Activated T-cell treated with anti-CD3 and anti-CD28 coated beads, Interleukin-2, amount 50 U/mL, for 4 hours (primary cell): ENCODE measurements around the gene PEAR1. TPM values are rescaled to one million over a fixed set of nuclear protein-coding genes. Genes with fewer than 3 reads are reported as not detected.

Experiments
- ATAC-seq, 2 donors: fragments of 200-7000 bp; cut with Tn5 transposase; one replicate each; pipeline ENCODE4 v1.10.0; 2021
- DNase-seq: peaks from one replicate; pipeline ENCODE4 v3.0.0-alpha.2; 2020
- H3K27me3 Mint-ChIP-seq: one replicate; pipeline ENCODE4 v1.8.0; 2021; ENCODE audit warnings: low read depth, mixed read lengths
- H3K36me3 Mint-ChIP-seq: one replicate; pipeline ENCODE4 v1.8.0; 2022; ENCODE audit warnings: mixed read lengths; ENCODE audit not compliant: insufficient read depth
- H3K4me1 Mint-ChIP-seq: one replicate; pipeline ENCODE4 v1.8.0; 2021; ENCODE audit warnings: low read depth, mixed read lengths
- H3K4me3 Mint-ChIP-seq: one replicate; pipeline ENCODE4 v1.8.0; 2021; ENCODE audit warnings: mild to moderate bottlenecking, moderate library complexity, mixed read lengths
- H3K9me3 Mint-ChIP-seq: one replicate; pipeline ENCODE4 v1.8.0; 2021; ENCODE audit warnings: mixed read lengths
- total RNA-seq, 3 donors: library from RNA; stranded (reverse); gene quantifications; one replicate each; pipeline ENCODE4 v1.2.1, GENCODE V29; 2021

The PEAR1 gene
- total RNA-seq, 3 donors from 2014 or later: 0.05 TPM; not detected in 2

GRCh38 chr1:156947818-156948525 lies 54.5 kb downstream of the PEAR1 start:
- no peaks in the 10 kb centered on the region for H3K27me3 Mint-ChIP-seq
- H3K4me1 Mint-ChIP-seq: no peaks in the 10 kb centered on the region
- no peaks in the 10 kb centered on the region for H3K9me3 Mint-ChIP-seq
- DNase-seq (no peak), ATAC-seq (no peak)
- H3K36me3 Mint-ChIP-seq: peaks cover 36% of the 10 kb centered on the region
- H3K4me3 Mint-ChIP-seq: no peak overlapping the region

- no peaks in the 10 kb centered on the region for H3K9me3 Mint-ChIP-seq
- peaks cover 31% of the 10 kb centered on the region for H3K36me3 Mint-ChIP-seq
- H3K4me1 Mint-ChIP-seq: no peaks in the 10 kb centered on the region
These were observed 55.2 kb downstream of the PEAR1 start for GRCh38 chr1:156948708-156949107.

DNA sequence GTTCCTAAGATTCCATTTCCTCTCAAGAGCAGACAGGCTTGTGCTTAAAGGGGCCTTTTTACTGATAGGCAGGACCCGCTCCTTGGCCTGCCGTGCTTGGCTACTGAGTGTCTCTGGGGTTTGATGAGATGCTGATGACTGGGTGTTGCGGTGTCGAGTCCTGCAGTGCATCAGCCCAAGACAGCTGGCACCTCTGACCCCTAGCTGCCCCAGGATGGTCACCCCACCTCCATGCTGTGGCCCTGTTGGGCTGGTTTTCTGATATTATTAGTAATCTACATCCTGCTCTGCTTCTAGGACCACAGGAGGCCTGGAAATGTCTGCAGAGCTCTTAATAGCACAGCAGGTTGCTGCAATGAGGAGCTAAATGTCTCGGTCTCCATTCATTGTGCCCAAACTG lies 55.6 kb downstream of the PEAR1 start:
- Mint-ChIP-seq H3K4me1 (no peaks in the 10 kb centered on the region), H3K4me3 (no peak overlapping the region), H3K36me3 (peaks cover 29% of the 10 kb centered on the region), H3K9me3 (no peaks in the 10 kb centered on the region), H3K27me3 (no peaks in the 10 kb centered on the region)
- DNase-seq (no peak), ATAC-seq (no peak)

More at GRCh38 chr1:156948708-156949107, 55.2 kb downstream of the PEAR1 start:
- ATAC-seq (no peak), DNase-seq (no peak)
- no peak overlapping the region for H3K4me3 Mint-ChIP-seq
- no peaks in the 10 kb centered on the region for H3K27me3 Mint-ChIP-seq

GRCh38 chr1:156951371-156951770 lies 57.9 kb downstream of the PEAR1 start:
- peaks cover 25% of the 10 kb centered on the region for H3K36me3 Mint-ChIP-seq
- ATAC-seq (no peak), DNase-seq (no peak)
- no peak overlapping the region for H3K4me3 Mint-ChIP-seq
- no peaks in the 10 kb centered on the region for H3K4me1 Mint-ChIP-seq
- no peaks in the 10 kb centered on the region for H3K27me3 Mint-ChIP-seq
- no peaks in the 10 kb centered on the region for H3K9me3 Mint-ChIP-seq

DNA sequence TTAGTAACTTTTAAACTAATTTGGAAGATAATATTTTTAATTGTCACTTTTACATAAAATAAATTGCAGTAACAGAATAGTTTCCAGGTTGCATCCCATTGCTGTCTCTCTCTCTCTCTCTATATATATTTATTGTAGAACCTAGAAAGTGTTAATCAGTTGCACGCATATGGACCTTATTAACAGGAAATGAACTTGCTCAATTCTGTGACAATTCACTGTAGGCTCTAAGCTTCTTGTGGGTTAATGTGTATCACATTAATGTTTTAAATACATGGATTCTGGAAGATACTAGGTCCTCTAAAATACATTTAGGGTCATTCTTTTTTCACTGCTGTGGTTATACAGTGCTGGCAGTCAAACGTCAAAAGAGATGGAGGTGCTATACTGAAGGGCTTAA lies 60.1 kb downstream of the PEAR1 start:
- H3K9me3 Mint-ChIP-seq: no peaks in the 10 kb centered on the region
- peaks cover 22% of the 10 kb centered on the region for H3K36me3 Mint-ChIP-seq

DNA sequence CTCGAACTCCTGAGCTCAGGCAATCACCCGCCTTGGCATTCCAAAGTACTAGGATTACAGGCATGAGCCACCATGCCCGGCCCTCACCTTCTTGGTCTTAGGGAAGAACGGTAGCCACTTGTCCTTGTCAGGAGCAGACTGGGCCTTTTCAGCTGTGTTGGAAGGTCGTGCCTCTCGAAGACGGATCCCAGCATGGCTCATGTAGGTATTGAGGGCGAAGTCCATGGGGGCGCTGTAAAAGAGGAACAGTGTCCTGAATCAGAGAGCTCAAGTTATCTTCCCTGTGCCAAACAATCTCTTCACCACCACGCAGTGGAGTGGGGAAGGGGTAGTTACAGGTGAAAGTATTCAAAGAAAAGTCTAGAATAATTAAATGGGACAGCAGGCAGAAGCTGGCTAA lies 62.8 kb downstream of the PEAR1 start:
- ATAC-seq: no peak
- peaks cover 7% of the 10 kb centered on the region for H3K4me1 Mint-ChIP-seq
- H3K9me3 Mint-ChIP-seq: no peaks in the 10 kb centered on the region
- H3K27me3 Mint-ChIP-seq: no peaks in the 10 kb centered on the region
- H3K36me3 Mint-ChIP-seq: peaks cover 24% of the 10 kb centered on the region
- DNase-seq: no peak
- no peak overlapping the region for H3K4me3 Mint-ChIP-seq

More for the DNA sequence above, 60.1 kb downstream of the PEAR1 start:
- DNase-seq (no peak), ATAC-seq (no peak)
- no peaks in the 10 kb centered on the region for H3K27me3 Mint-ChIP-seq
- no peak overlapping the region for H3K4me3 Mint-ChIP-seq
- H3K4me1 Mint-ChIP-seq: no peaks in the 10 kb centered on the region

DNA sequence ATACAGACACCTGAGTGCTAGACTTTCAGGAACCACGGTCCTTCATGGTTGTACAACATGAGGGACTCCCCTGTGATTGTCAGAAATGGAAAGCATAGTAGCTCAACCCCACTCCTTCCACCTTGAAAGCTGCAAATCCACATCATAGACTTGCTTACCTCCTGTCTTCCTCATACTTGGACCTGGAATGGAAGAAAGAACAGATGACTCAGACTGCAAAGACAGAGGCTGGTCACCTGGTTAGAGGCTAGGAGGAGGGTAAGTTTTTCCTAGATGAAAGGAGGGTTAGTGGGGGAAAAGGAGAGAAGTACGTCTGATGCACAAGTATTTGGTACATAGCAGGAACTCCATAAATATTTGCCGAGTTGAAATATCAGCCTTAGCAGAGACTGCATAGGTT lies 64.1 kb downstream of the PEAR1 start:
- no peaks in the 10 kb centered on the region for H3K27me3 Mint-ChIP-seq
- ATAC-seq (no peak), DNase-seq (no peak)
- H3K9me3 Mint-ChIP-seq: no peaks in the 10 kb centered on the region
- H3K4me1 Mint-ChIP-seq: peaks cover 17% of the 10 kb centered on the region
- peaks cover 21% of the 10 kb centered on the region for H3K36me3 Mint-ChIP-seq
- H3K4me3 Mint-ChIP-seq: no peak overlapping the region

- Mint-ChIP-seq H3K9me3 (no peaks in the 10 kb centered on the region), H3K4me3 (no peak overlapping the region), H3K36me3 (peaks cover 21% of the 10 kb centered on the region), H3K27me3 (no peaks in the 10 kb centered on the region), H3K4me1 (peaks cover 22% of the 10 kb centered on the region)
- DNase-seq: no peak
- no peak for ATAC-seq
These were observed 64.8 kb downstream of the PEAR1 start for GRCh38 chr1:156958247-156958714.

GRCh38 chr1:156959414-156959813 lies 65.9 kb downstream of the PEAR1 start:
- no peak overlapping the region for H3K4me3 Mint-ChIP-seq
- H3K27me3 Mint-ChIP-seq: no peaks in the 10 kb centered on the region
- H3K9me3 Mint-ChIP-seq: no peaks in the 10 kb centered on the region
- DNase-seq (no peak), ATAC-seq (no peak)
- peaks cover 33% of the 10 kb centered on the region for H3K4me1 Mint-ChIP-seq
- peaks cover 19% of the 10 kb centered on the region for H3K36me3 Mint-ChIP-seq

DNA sequence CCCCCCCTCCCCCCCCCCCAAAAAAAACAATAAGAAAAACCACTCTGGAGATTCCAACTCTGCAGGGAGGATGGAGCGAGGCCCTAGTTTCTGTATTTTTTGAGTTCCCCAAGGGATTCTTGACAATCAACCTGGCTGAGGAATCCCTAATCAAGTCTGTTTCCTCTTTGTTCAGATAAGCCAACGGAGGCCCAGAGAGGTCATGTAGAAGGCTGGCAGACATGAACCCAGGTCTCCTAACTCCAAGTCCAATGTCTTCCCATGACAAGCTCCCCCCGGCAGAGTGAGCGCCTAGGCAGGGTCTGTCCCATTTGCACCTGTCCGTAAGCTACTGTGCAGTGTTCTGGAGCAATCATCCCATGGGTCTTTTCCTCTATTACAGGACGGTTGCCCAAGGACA lies 66.4 kb downstream of the PEAR1 start:
- Mint-ChIP-seq H3K36me3 (peaks cover 17% of the 10 kb centered on the region), H3K4me1 (peaks cover 34% of the 10 kb centered on the region), H3K4me3 (no peak overlapping the region), H3K27me3 (no peaks in the 10 kb centered on the region), H3K9me3 (no peaks in the 10 kb centered on the region)
- DNase-seq (no peak), ATAC-seq (no peak)

- Mint-ChIP-seq H3K27me3 (no peaks in the 10 kb centered on the region), H3K36me3 (peaks cover 17% of the 10 kb centered on the region), H3K9me3 (no peaks in the 10 kb centered on the region), H3K4me1 (peaks cover 34% of the 10 kb centered on the region), H3K4me3 (no peak overlapping the region)
- DNase-seq: no peak
- peak; percentile 59 to 60 for ATAC-seq
These were observed 68.2 kb downstream of the PEAR1 start for GRCh38 chr1:156961709-156962108.

DNA sequence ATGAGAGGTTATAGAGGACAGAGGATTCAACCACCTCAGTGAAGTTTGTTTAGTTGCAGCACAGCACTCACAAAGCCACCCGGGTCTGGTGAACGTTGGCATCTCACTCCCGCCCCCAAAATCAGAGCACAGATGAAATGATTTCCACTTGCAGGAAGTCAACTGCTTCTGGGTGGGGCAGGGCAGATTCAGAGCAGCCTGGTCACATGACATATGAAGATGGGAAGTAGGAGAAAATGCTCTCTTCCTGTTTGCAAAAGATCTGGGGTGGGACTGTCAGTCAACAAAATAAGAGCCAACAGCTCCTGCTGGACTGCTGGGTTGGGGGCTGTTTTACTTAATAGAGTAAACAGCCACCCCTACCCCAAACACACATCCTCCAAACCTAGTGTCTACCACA lies 70.1 kb downstream of the PEAR1 start:
- DNase-seq (peak; percentile 10), ATAC-seq (peak; percentile 66 to 72)
- H3K4me3 Mint-ChIP-seq: peak overlapping the region; percentile 75
- no peaks in the 10 kb centered on the region for H3K9me3 Mint-ChIP-seq
- peaks cover 34% of the 10 kb centered on the region for H3K4me1 Mint-ChIP-seq
- H3K27me3 Mint-ChIP-seq: peaks cover 4% of the 10 kb centered on the region
- H3K36me3 Mint-ChIP-seq: peaks cover 8% of the 10 kb centered on the region

DNA sequence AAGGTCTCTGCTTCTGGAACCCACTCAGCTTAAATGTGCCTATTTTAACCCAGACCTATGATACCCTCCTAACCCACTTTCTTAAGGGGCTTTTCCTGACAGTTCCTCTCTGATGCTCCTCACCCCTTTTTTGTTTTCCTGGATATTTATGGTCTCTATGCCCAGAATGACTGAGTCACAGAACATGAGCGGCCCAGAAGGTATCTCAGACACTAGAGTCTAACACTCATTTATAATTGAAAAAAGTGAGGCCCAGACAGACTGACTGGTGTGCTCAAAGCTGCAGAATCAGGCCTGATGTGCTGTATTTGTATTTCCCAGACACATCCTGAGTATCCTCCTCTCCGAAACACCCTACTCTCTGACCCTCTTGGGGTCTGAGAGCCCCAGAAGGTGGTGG lies 70.9 kb downstream of the PEAR1 start:
- Mint-ChIP-seq H3K36me3 (peaks cover 8% of the 10 kb centered on the region), H3K4me3 (no peak overlapping the region), H3K4me1 (peaks cover 33% of the 10 kb centered on the region), H3K27me3 (peaks cover 4% of the 10 kb centered on the region), H3K9me3 (no peaks in the 10 kb centered on the region)
- DNase-seq (no peak), ATAC-seq (no peak)
